B cell (primary cell): Measurements from ENCODE around the gene HS6ST3.

ENCODE experiments used
- CTCF ChIP-seq: fragments of 200-600 bp; IDR thresholded peaks from one replicate; pipeline ENCODE4 v1.8.0; 2022; ENCODE audit warnings: antibody characterized with exemption, mild to moderate bottlenecking
- EZH2 ChIP-seq: IDR thresholded peaks from 2 replicates; pipeline ENCODE4 v1.6.1; 2012; ENCODE audit warnings: borderline replicate concordance, low read depth, mild to moderate bottlenecking, moderate library complexity, low read length; ENCODE audit not compliant: insufficient read depth, poor library complexity, severe bottlenecking

DNA sequence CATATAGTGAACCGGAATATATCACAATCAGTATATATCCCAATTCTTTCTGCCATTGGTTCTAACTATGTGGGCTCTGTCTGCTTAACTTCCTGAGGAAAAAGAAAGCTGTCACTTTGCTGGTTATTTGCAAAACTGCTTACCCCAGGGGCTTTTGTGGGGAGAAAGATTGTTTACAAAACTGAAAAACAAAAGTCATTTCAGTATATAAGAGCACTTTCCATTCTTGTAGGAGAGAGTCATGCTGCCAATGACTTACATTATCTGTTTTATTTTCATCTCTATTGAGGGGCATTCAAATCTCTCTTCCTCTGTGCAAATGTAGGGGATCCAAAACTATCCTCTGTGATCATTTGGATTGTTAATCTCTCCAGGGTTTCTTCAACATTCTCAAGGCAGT is 3.2 kb upstream of the HS6ST3 start:
- no peak for TF ChIP-seq CTCF
- no peak for TF ChIP-seq EZH2
